Fibroblast of upper back skin (primary cell): ENCODE measurements around the gene ITGAL.
"Not testable (repeated sequence)": the region's sequence is repeated elsewhere in the genome, so short reads cannot be mapped to it uniquely, and the experiment has no call there.

Experiments used
- DNase-seq: peaks from one replicate; pipeline ENCODE4 v3.0.0-alpha.2; 2013

The ITGAL gene

DNA sequence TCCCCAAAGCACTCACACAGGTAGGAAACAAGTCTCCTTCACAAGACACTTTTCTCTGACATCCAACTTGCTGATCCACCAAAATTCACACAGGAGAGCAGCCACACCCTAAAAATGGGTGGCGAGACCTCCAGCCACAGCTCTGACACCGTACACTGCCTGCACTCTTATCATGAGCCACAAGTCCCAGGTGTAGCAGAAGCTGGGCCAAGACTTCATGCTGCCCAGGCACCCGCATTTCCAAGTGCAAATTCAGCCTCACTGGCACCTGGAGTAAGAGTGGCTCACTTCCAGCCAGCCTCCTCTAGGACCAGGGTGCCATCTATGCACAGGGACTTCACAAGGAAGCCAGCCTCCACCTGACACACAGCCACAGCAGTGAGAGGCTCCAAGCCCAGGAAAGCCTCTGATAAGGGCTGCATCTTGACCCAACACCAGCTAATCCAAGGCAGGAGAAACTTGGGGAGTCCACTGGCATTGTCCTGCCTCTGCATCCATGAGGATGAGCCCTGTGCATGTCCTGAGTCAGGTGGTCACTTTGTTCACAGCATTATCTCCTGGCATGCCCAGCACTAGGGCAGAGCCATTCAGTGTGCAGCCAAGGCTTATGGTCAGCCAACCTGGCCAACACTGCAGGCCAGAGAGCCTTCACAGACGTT, 56.4 kb downstream of the ITGAL start:
- DNase-seq, result no peak

GRCh38 chr16:30530163-30531037, 57.9 kb downstream of the ITGAL start:
- no peak for DNase-seq

DNA sequence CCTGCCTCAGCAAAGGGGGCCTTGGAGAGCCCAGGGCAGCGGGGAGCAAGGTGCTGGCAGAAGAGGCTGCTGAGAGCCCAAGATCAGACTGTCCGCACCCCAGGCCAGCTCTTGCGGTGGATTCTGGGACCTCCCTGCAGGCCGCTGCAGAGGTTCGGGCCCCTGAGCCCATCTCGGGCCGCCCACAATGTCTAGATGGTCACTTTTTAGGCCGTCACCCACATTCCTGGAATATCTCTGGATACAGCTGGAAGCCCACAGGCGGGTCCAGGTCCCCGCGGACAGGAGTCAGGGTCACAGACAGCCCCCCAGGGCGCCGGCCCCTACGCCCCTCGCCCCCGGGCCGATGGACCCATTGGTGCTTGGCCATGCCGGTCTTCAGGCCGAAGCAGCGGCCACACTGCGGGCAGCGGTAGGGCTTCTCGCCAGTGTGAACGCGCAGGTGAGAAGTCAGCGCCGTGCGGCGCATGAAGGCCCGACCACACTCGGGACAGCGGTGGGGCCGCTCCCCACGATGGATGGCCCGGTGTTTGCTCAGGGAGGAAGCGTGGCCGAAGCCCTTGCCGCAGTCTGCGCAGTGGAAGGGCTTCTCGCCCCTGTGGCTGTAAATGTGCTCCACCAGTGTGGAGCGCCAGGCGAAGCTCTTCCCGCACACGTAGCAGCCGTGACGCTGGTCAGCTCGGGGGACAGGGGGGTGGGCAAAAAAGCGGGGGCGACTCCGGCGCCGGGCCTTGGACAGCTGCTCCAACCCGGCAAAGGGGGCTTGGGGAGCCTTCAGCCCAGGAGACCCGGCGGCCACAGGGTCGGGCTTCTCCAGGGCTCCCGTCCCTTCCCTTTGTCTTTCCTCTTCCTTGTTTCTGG, 60.0 kb downstream of the ITGAL start:
- DNase-seq, result no peak

GRCh38 chr16:30533146-30533522, 60.6 kb downstream of the ITGAL start:
- DNase-seq, result no peak

GRCh38 chr16:30533748-30534367, 61.3 kb downstream of the ITGAL start:
- no peak for DNase-seq

- peak; percentile 82 for DNase-seq
These were observed 62.0 kb downstream of the ITGAL start, which contains the start of gene ZNF747 for GRCh38 chr16:30534368-30535105. TSS of gene ZNF747 (minus strand) at chr16:30534858. CDS start at chr16:30534679, 179 bp downstream.

GRCh38 chr16:30535106-30535776, 62.7 kb downstream of the ITGAL start:
- DNase-seq, result peak; percentile 21

- peak; percentile 72 for DNase-seq
These were observed 63.2 kb downstream of the ITGAL start for GRCh38 chr16:30535777-30536190.

DNA sequence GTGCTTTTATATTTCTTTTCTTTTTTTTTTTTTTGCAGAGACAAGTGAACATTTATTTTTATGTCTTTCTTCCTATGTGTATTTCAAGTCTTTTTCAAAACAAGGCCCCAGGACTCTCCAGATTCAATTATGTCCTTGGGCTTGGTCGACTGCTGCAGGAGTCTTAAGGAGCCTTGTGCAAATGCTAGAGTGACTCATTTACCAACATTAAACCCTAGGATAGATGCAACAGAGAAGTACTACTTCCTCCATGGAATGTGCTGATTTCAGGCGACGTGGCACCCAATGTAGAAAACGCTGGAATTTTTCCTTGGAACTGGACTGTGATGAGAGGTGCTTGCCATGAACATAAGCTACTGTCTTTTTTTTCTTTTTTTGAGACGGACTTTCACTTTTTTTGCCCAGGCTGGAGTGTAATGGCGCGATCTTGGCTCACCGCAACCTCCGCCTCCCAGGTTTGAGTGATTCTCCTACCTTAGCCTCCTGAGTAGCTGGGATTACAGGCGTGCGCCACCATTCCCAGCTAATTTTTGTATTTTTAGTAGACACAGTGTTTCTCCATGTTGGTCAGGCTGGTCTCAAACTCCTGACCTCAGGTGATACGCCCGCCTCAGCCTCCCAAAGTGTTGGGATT, 64.0 kb downstream of the ITGAL start:
- DNase-seq, result not testable (repeated sequence)

DNA sequence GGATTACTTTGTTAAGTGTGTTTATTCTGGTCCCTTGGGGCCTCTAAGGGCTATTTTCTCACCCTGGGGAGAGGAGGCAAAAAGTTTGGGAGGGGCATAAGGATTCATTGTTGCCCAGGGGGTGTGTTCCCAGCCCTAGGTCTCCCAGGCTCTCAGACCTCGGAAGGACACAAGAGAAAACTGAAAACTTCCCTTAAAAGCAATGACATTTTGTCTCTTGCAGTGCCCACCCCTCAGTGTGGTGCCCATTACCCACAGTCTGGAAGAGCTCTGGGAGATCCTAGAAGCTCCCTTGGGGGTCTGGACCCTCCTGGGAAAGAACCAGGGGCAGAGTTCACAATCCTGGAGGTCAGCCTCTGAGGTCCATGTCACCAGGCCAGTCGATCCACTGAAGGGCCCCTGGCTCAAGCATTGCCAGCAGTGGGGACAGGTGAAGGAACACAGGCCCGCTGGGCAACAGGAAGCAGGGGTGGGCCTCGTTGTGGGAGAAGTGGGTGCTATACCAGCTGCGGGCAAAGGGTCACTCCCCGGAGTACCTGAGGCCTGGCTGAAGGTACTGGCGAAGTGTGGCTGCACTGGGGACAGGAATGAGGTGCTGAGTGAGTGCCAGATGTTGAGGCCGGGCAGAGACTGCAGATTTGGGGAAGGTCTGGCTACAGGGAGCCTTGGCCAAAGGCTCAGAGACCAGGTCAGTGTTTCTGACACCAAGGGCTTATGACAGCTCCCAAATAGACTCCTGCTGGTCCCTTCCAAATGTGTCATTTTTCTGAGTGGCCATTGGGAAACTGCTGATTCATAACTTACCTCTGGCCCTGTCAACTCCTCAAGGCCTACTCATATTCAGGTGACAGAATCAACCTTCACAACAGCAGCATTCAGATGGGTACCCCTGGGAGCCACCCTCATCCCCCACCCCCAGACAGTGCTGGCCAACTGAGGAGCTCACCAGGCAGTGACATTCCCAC, 66.7 kb downstream of the ITGAL start:
- no peak for DNase-seq

GRCh38 chr16:30539986-30540526, 67.5 kb downstream of the ITGAL start:
- DNase-seq, result not testable (repeated sequence)

DNA sequence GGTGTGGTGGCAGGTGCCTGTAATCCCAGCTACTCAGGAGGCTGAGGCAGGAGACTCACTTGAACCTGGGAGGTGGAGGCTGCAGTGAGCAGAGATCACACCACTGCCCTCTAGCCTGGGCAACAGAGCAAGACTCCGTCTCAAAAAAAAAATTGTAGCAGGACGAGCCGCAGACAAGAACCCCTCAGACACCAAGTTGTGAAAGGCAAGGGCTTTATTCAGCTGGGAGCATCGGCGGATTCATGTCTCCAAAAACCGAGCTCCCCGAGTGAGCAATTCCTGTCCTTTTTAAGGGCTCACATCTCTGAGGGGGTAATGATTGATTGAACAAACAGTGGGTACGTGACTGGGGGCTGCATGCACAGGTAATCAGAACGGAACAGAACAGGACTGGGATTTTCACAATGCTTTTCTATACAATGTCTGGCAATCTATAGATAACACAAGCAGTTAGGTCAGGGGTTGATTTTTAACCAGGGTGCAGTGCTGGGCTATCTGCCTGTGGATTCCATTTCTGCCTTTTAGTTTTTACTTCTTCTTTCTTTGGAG, 68.4 kb downstream of the ITGAL start:
- DNase-seq, result not testable (repeated sequence)

- DNase-seq, result peak; percentile 63
These were observed 69.2 kb downstream of the ITGAL start for GRCh38 chr16:30541502-30542329.

DNA sequence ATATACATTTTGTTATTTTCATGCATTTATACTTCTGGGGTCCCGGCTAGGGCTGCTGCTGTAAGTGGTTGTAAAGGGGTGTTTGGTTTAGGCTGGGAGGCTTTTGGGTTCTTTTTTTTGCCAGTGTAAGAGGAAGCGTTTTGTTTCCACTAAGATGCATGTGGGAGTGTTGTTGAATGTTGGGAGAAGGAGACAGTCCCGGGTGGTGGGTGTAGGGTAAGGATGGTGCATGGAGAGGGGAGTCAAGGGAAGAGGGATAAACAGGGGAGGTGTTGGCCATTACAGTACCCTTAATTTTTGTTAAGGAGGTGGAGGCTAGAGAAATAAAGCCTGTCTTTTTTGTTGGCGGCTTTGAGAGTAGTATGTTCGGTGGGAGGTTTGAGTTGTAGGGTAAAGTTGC, 70.5 kb downstream of the ITGAL start:
- DNase-seq, result no peak

- DNase-seq, result no peak
These were observed 73.6 kb downstream of the ITGAL start for GRCh38 chr16:30546115-30546514.

- DNase-seq, result no peak
These were observed 76.1 kb downstream of the ITGAL start for GRCh38 chr16:30548416-30549253.

GRCh38 chr16:30551781-30552180, 79.2 kb downstream of the ITGAL start:
- no peak for DNase-seq
